K562 (cell line): Measurements from ENCODE around the gene CERS2. TPM values are rescaled to one million over a fixed set of nuclear protein-coding genes. Genes with fewer than 3 reads are reported as not detected.

Experiments used
- CREM ChIP-seq: IDR thresholded peaks from 2 replicates; pipeline ENCODE4 v1.6.1; 2014; ENCODE audit warnings: antibody characterized with exemption, low read depth
- FOXP4 ChIP-seq: sonication (generic); formaldehyde crosslinking; IDR thresholded peaks from 2 replicates; pipeline ENCODE4 v1.8.0; 2022; ENCODE audit warnings: mild to moderate bottlenecking, missing genetic modification reagents, borderline replicate concordance
- GTF3C2 ChIP-seq: IDR thresholded peaks from 3 replicates; pipeline ENCODE4 v1.6.1; 2011; ENCODE audit warnings: borderline replicate concordance, mild to moderate bottlenecking, moderate library complexity; ENCODE audit not compliant: insufficient read length; ENCODE audit errors: extremely low read depth
- HBP1 ChIP-seq: fragments of 450-650 bp; formaldehyde crosslinking; IDR thresholded peaks from 2 replicates; pipeline ENCODE4 v1.4.0; 2022; ENCODE audit warnings: missing genetic modification characterization
- HMG20A ChIP-seq: fragments of 450-650 bp; formaldehyde crosslinking; conservative IDR thresholded peaks from 2 replicates; pipeline ENCODE4 v1.4.0; 2020; ENCODE audit warnings: mild to moderate bottlenecking, mixed read lengths
- HNRNPK ChIP-seq: fragments of 200-400 bp; formaldehyde crosslinking; IDR thresholded peaks from one replicate; pipeline ENCODE4 v1.6.1; 2018; ENCODE audit warnings: mild to moderate bottlenecking, low read depth, low read length; ENCODE audit not compliant: poor library complexity, severe bottlenecking
- JUND ChIP-seq, 2 experiments: IDR thresholded peaks; 2 replicates in 1 of 2; 3 replicates in 1 of 2; pipeline ENCODE4 v1.6.1; 2011; ENCODE audit warnings: borderline replicate concordance in 2 of 2, low read depth in 2 of 2, low read length in 2 of 2, improper control_type of control experiment in 1 of 2, missing biosample characterization in 1 of 2, missing genetic modification characterization in 1 of 2, missing genetic modification reagents in 1 of 2
- NFRKB ChIP-seq: fragments of 450-650 bp; IDR thresholded peaks from 2 replicates; pipeline ENCODE4 v1.6.1; 2016; ENCODE audit warnings: low read depth
- NR3C1 ChIP-seq: sonication (generic); formaldehyde crosslinking; IDR thresholded peaks from 2 replicates; pipeline ENCODE4 v1.8.1; 2022; ENCODE audit warnings: missing genetic modification reagents
- PRPF4 ChIP-seq: fragments of 200-400 bp; formaldehyde crosslinking; IDR thresholded peaks from one replicate; pipeline ENCODE4 v1.6.1; 2017; ENCODE audit warnings: low read length, low read depth, mild to moderate bottlenecking; ENCODE audit not compliant: insufficient read depth, poor library complexity, severe bottlenecking
- PTBP1 ChIP-seq: fragments of 200-400 bp; formaldehyde crosslinking; IDR thresholded peaks from 2 replicates; pipeline ENCODE4 v1.6.1; 2017; ENCODE audit warnings: low read depth, low read length
- RAD21 ChIP-seq, 2 experiments: fragments of 250-450 bp in 1 of 2; fragments of 450-650 bp in 1 of 2; sonication (Bioruptor Pico) in 1 of 2; formaldehyde crosslinking in 1 of 2; IDR thresholded peaks in 1 of 2; conservative IDR thresholded peaks in 1 of 2; 2 replicates each; pipeline versions ENCODE4 v1.4.0 to v1.8.0; 2020 to 2022; ENCODE audit warnings: mild to moderate bottlenecking in 2 of 2, moderate library complexity in 1 of 2
- SIRT6 ChIP-seq: IDR thresholded peaks from one replicate; pipeline ENCODE4 v1.6.1; 2012; ENCODE audit warnings: low read depth, mild to moderate bottlenecking, control low read depth, inconsistent platforms, low read length, moderate library complexity
- TCF7 ChIP-seq: sonication (generic); IDR thresholded peaks from 2 replicates; pipeline ENCODE4 v1.6.1; 2016; ENCODE audit warnings: antibody characterized with exemption, borderline replicate concordance
- TRIM24 ChIP-seq, 2 experiments: fragments of 450-650 bp; IDR thresholded peaks; 2 replicates each; pipeline ENCODE4 v1.6.1; 2016
- ZBTB17 ChIP-seq: fragments of 450-650 bp; formaldehyde crosslinking; IDR thresholded peaks from 2 replicates; pipeline ENCODE4 v1.4.0; 2020; ENCODE audit warnings: mild to moderate bottlenecking
- ZBTB7A ChIP-seq: IDR thresholded peaks from 2 replicates; pipeline ENCODE4 v1.6.1; 2011; ENCODE audit warnings: low read depth, mild to moderate bottlenecking, low read length, moderate library complexity, borderline replicate concordance; ENCODE audit not compliant: control insufficient read depth
- ZNF143 ChIP-seq: sonication (generic); formaldehyde crosslinking; IDR thresholded peaks from 2 replicates; pipeline ENCODE4 v1.9.0; 2022; ENCODE audit warnings: mild to moderate bottlenecking, missing genetic modification reagents
- ZNF695 ChIP-seq: fragments of 450-650 bp; formaldehyde crosslinking; IDR thresholded peaks from 2 replicates; pipeline ENCODE4 v1.4.0; 2020; ENCODE audit warnings: mild to moderate bottlenecking, moderate library complexity
- ZZZ3 ChIP-seq: fragments of 450-650 bp; IDR thresholded peaks from 2 replicates; pipeline ENCODE4 v1.6.1; 2016; ENCODE audit warnings: antibody characterized with exemption, mild to moderate bottlenecking, moderate library complexity
- polyA plus RNA-seq, 8 experiments: library from polyadenylated mRNA; depleted of rRNA in 4 of 8; stranded (reverse) in 5 of 8; unstranded in 3 of 8; fragments of >200 nt; fragmentation: Nextera tagmentation in 2 of 8; fragmentation: Illumina TruSeq in 1 of 8; extraction: Ambion mirVana in 2 of 8; extraction: Trizol in 1 of 8; gene quantifications; 2 replicates each; pipeline versions ENCODE4 v1.2.1 to v1.2.3, GENCODE V29; 2011 to 2014; ENCODE audit warnings: inconsistent platforms in 1 of 8, missing spikeins in 1 of 8
- total RNA-seq, 7 experiments: library from RNA; depleted of rRNA in 6 of 7; stranded (reverse); fragments of >200 nt in 6 of 7; fragmentation: Illumina TruSeq in 2 of 7; extraction: Trizol in 2 of 7; gene quantifications; 2 replicates each; pipeline versions ENCODE4 v1.2.1 to v1.2.3, GENCODE V29; 2011 to 2021; ENCODE audit warnings: low replicate concordance in 1 of 7

The CERS2 gene
- total and polyA plus RNA-seq, 9 of the 15 experiments (the other 6 are each of a cell fraction or from before 2014, with no cell fraction given), result 23.4 to 295 (median 132) TPM

DNA sequence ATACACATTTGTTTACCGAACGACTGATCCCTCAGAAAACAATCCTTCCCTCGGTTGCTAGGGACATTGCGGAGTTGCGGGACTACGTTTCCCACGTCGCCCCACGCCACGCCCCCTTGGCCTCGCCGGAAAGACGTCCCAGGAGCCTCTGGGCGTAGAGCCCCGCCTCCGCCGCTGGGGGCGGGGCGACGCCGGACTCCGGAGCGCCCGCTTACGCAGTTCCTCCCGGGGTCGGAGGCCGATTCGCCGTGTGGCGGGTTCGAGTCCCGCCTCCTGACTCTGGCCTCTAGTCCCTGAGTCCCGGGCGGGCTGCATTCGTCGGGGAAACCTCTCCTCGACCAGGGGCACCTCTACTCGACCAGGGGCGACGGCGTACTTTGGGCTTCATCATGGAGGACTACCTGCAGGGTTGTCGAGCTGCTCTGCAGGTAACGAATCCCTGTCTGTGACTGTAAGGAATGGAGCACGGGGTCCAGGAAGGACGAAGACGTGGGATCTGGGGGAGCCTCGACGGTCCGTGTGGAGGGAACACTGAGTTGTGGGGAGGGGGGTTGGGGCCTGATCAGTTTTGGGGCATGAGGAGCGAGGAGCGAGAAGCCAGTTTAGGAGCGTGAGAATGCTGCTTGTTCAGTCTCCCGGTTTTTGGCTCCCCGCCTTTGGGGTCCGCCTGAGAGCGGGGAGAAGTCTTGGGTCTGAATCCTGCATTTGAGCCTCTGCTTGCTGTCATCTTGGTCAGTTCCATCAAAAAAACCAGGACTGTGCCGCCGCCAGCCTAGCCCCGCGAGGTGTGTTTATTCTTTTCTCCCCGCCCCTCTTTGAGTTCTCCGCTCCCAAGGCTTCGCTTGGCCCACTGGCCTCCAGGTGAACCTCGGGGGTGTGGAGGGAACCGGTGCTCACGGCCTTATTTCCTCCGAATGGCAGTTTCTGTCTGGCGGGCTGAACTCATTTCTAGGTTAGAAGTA, 33.9 kb upstream of the CERS2 start, which contains the start of gene PRUNE1 (continued):
- peak; percentile 99 for TF ChIP-seq GTF3C2
- no peak for TF ChIP-seq JUND (IDR thresholded peaks at IDR 0.05; ENCODE audit: borderline replicate concordance, low read depth, low read length)
- TF ChIP-seq JUND (tag; IDR thresholded peaks at IDR 0.05; ENCODE audit: borderline replicate concordance, low read depth, low read length), result no peak
- peak; percentile 84 for TF ChIP-seq ZNF143
- TF ChIP-seq FOXP4, result no peak
- TF ChIP-seq HMG20A (CRISPR knock-in tag), result no peak
- TF ChIP-seq SIRT6, result no peak
- peak; percentile 41; the same call in 1 of the 2 replicates for TF ChIP-seq NFRKB
- no peak for TF ChIP-seq NR3C1
- TF ChIP-seq HBP1 (CRISPR knock-in tag), result no peak
- TF ChIP-seq PRPF4, result no peak
- no peak for TF ChIP-seq TCF7
- TF ChIP-seq ZNF695 (CRISPR knock-in tag), result no peak
- peak in 1 of 2 experiments; percentile 45; a peak in 1 of 4 replicates for TF ChIP-seq TRIM24 (IDR thresholded peaks at IDR 0.05)
- TF ChIP-seq PTBP1, result no peak
- TF ChIP-seq HNRNPK, result no peak
- peak; percentile 45; the same call in 1 of the 2 replicates for TF ChIP-seq ZBTB17 (CRISPR knock-in tag)
- no peak for TF ChIP-seq RAD21 (CRISPR knock-in tag; conservative IDR thresholded peaks at IDR 0.05 in 1 of 2, IDR thresholded peaks at IDR 0.05 in 1 of 2)
- peak; percentile 67; the same call in 1 of the 2 replicates for TF ChIP-seq ZBTB7A
- no peak for TF ChIP-seq ZZZ3
- peak; percentile 92 for TF ChIP-seq CREM
